Stomach (tissue), 4 donors: ENCODE results near the gene ARPC1B.

Experiments
- EP300 ChIP-seq: sonication (generic); formaldehyde crosslinking; IDR thresholded peaks from one replicate; pipeline ENCODE4 v1.6.1; 2017; ENCODE audit warnings: antibody characterized with exemption
- POLR2A ChIP-seq, 4 donors: fragments of 450-650 bp; IDR thresholded peaks; one replicate each; pipeline ENCODE4 v1.6.1; 2016; ENCODE audit warnings: antibody characterized with exemption in 4 of 4, control low read depth in 2 of 4, mild to moderate bottlenecking in 1 of 4, moderate library complexity in 1 of 4
- POLR2AphosphoS5 ChIP-seq, 3 donors: sonication (generic); formaldehyde crosslinking; IDR thresholded peaks; one replicate each; pipeline ENCODE4 v1.6.1; 2016; ENCODE audit warnings: antibody characterized with exemption in 3 of 3
- TF ChIP-seq, protein P1 (sequence below), 7 experiments: fragments of 450-650 bp in 4 of 7; fragments of 200-600 bp in 3 of 7; sonication (generic) in 3 of 7; IDR thresholded peaks; one replicate each; pipeline ENCODE4 v1.5.1; 2016 to 2019; ENCODE audit warnings: antibody characterized with exemption in 7 of 7, control low read depth in 2 of 7, mild to moderate bottlenecking in 1 of 7

DNA sequence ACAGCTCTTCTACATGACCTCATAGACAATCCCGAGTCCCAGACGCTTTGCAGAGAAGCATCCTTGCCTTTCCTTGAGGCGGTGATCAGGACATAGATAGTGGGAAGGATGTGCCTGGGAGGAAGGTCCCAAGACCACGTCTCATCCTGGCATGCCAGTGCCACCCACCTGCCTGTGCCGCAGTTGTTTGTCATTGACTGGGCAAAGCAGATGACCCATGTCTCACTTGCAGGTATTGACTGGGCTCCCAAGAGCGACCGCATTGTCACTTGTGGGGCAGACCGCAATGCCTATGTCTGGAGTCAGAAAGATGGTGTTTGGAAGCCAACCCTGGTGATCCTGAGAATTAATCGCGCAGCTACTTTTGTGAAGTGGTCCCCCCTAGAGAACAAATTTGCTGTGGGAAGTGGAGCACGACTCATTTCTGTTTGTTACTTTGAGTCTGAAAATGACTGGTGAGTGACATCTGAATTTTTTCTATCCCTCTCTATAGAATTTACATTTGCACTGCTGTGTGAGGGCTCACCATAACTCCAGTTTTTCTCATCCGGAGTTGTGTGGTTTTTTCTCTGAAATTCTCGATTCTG, 30.4 kb upstream of the ARPC1B start:
- TF ChIP-seq, protein P1, sequence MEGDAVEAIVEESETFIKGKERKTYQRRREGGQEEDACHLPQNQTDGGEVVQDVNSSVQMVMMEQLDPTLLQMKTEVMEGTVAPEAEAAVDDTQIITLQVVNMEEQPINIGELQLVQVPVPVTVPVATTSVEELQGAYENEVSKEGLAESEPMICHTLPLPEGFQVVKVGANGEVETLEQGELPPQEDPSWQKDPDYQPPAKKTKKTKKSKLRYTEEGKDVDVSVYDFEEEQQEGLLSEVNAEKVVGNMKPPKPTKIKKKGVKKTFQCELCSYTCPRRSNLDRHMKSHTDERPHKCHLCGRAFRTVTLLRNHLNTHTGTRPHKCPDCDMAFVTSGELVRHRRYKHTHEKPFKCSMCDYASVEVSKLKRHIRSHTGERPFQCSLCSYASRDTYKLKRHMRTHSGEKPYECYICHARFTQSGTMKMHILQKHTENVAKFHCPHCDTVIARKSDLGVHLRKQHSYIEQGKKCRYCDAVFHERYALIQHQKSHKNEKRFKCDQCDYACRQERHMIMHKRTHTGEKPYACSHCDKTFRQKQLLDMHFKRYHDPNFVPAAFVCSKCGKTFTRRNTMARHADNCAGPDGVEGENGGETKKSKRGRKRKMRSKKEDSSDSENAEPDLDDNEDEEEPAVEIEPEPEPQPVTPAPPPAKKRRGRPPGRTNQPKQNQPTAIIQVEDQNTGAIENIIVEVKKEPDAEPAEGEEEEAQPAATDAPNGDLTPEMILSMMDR (IDR thresholded peaks at IDR 0.05) = no peak
- no peak for TF ChIP-seq POLR2A (IDR thresholded peaks at IDR 0.05)
- TF ChIP-seq POLR2AphosphoS5 (IDR thresholded peaks at IDR 0.05) = no peak
- TF ChIP-seq EP300 = no peak
